ENCODE measurements around the gene ST6GALNAC5. TPM values are rescaled to one million over a fixed set of nuclear protein-coding genes. Genes with fewer than 3 reads are reported as not detected.

ST6GALNAC5 gene
- polyA plus RNA-seq, 3 donors = not detected

- no peaks in the 10 kb centered on the region for H3K4me1 ChIP-seq (ENCODE audit: control insufficient read depth in 1 of 2, insufficient read depth in 2 of 2, low read length in 2 of 2)
- DNase-seq = no peak
- intact Hi-C loops (cut with micrococcal nuclease) = no loop called here
- WGBS (ENCODE audit: insufficient coverage) = 100% methylated on average over 2 of the region's 2 CpGs
- no peaks in the 10 kb centered on the region for H3K79me2 ChIP-seq (ENCODE audit: insufficient read depth, low read length)
- no peak overlapping the region for H3K4me3 Mint-ChIP-seq
- H3K4me3 ChIP-seq (replicated peaks in 1 of 3; ENCODE audit: low read depth in 2 of 3, low read length in 3 of 3) = no peak overlapping the region
- no peak overlapping the region for H2AFZ ChIP-seq (ENCODE audit: insufficient read depth, low read depth, low read length, poor library complexity, severe bottlenecking)
- no peaks in the 10 kb centered on the region for H3K4me1 Mint-ChIP-seq
- TF ChIP-seq CTCF (IDR thresholded peaks at IDR 0.05) = no peak
- H3K9ac ChIP-seq (ENCODE audit: insufficient read depth, low read length, poor library complexity, severe bottlenecking) = no peak overlapping the region
- no peaks in the 10 kb centered on the region for H3K27me3 ChIP-seq (ENCODE audit: control insufficient read depth in 2 of 2, insufficient read depth in 2 of 2, low read length in 2 of 2)
- no peaks in the 10 kb centered on the region for H3K9me3 ChIP-seq (replicated peaks in 1 of 2; ENCODE audit: control insufficient read depth in 1 of 2, insufficient read depth in 1 of 2, low read length in 2 of 2)
- H3K36me3 ChIP-seq (replicated peaks in 1 of 2; ENCODE audit: control insufficient read depth in 1 of 2, insufficient read depth in 2 of 2, low read length in 2 of 2) = no peaks in the 10 kb centered on the region
- no peaks in the 10 kb centered on the region for H4K20me1 ChIP-seq (ENCODE audit: insufficient read depth, low read length)
- H3K27ac Mint-ChIP-seq = no peak overlapping the region
- H3K27me3 Mint-ChIP-seq (ENCODE audit: low read depth in 3 of 3) = no peaks in the 10 kb centered on the region
- H3K4me2 ChIP-seq (replicated peaks; ENCODE audit: extremely low read depth, low read length, poor library complexity, severe bottlenecking) = no peak overlapping the region
- no peaks in the 10 kb centered on the region for H3K36me3 Mint-ChIP-seq
- H3K27ac ChIP-seq (ENCODE audit: low read depth in 1 of 2, low read length in 2 of 2) = no peak overlapping the region
- peaks cover 0 to 2% (median 0%) of the 10 kb centered on the region in 7 donors for H3K9me3 Mint-ChIP-seq
These were observed 83.0 kb downstream of the ST6GALNAC5 start for GRCh38 chr1:76950306-76950705.

GRCh38 chr1:76951153-76951552, 83.9 kb downstream of the ST6GALNAC5 start:
- H3K4me3 ChIP-seq (replicated peaks in 1 of 3; ENCODE audit: low read depth in 2 of 3, low read length in 3 of 3) = no peak overlapping the region
- H3K27me3 ChIP-seq (ENCODE audit: control insufficient read depth in 2 of 2, insufficient read depth in 2 of 2, low read length in 2 of 2) = no peaks in the 10 kb centered on the region
- H3K36me3 ChIP-seq (replicated peaks in 1 of 2; ENCODE audit: control insufficient read depth in 1 of 2, insufficient read depth in 2 of 2, low read length in 2 of 2) = no peaks in the 10 kb centered on the region
- H3K4me3 Mint-ChIP-seq = no peak overlapping the region
- no peak overlapping the region for H2AFZ ChIP-seq (ENCODE audit: insufficient read depth, low read depth, low read length, poor library complexity, severe bottlenecking)
- H3K27ac Mint-ChIP-seq = no peak overlapping the region
- no CpG with 5 or more reads among the region's 2 CpGs for WGBS (ENCODE audit: insufficient coverage)
- H3K9me3 ChIP-seq (replicated peaks in 1 of 2; ENCODE audit: control insufficient read depth in 1 of 2, insufficient read depth in 1 of 2, low read length in 2 of 2) = no peaks in the 10 kb centered on the region
- H3K9ac ChIP-seq (ENCODE audit: insufficient read depth, low read length, poor library complexity, severe bottlenecking) = no peak overlapping the region
- H3K27ac ChIP-seq (ENCODE audit: low read depth in 1 of 2, low read length in 2 of 2) = no peak overlapping the region
- peaks cover 0 to 2% (median 0%) of the 10 kb centered on the region in 7 donors for H3K9me3 Mint-ChIP-seq
- intact Hi-C loops (cut with micrococcal nuclease) = no loop called here
- H3K4me1 ChIP-seq (ENCODE audit: control insufficient read depth in 1 of 2, insufficient read depth in 2 of 2, low read length in 2 of 2) = no peaks in the 10 kb centered on the region
- H3K4me1 Mint-ChIP-seq = no peaks in the 10 kb centered on the region
- H3K79me2 ChIP-seq (ENCODE audit: insufficient read depth, low read length) = no peaks in the 10 kb centered on the region
- no peak for TF ChIP-seq CTCF (IDR thresholded peaks at IDR 0.05)
- H3K36me3 Mint-ChIP-seq = no peaks in the 10 kb centered on the region
- no peak overlapping the region for H3K4me2 ChIP-seq (replicated peaks; ENCODE audit: extremely low read depth, low read length, poor library complexity, severe bottlenecking)
- H3K27me3 Mint-ChIP-seq (ENCODE audit: low read depth in 3 of 3) = no peaks in the 10 kb centered on the region
- H4K20me1 ChIP-seq (ENCODE audit: insufficient read depth, low read length) = no peaks in the 10 kb centered on the region
- DNase-seq = no peak
